SK-N-SH (cell line): ENCODE measurements around the gene ARHGEF17.

Source experiments
- POLR2AphosphoS5 ChIP-seq: IDR thresholded peaks from 2 replicates; pipeline ENCODE4 v1.6.1; 2012; ENCODE audit warnings: low read depth, low read length
- TF ChIP-seq, protein P1 (sequence below): fragments of 200-600 bp; sonication (generic); IDR thresholded peaks from 2 replicates; pipeline ENCODE4 v1.6.1; 2017; ENCODE audit warnings: antibody characterized with exemption, mild to moderate bottlenecking, moderate library complexity

DNA sequence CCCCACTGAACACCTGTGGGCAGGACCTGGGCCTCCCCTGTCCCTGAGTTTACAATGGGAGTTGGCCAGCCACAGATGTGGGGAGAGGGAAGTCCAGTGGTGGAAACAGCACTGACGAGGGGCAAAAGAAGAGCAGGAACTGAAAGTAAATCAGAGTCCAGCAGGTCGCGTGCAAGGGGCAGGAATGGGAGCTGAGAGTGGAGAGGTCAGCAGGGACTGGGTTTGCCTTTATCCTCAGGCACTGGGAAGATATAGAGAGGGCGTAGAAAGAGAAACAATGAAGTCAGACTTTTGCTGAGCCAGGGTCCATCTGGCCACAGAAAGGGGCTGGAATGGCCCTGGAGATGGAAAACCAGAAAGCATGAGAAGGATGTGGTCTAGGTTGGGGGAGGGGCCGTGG lies 27.4 kb upstream of the ARHGEF17 start:
- TF ChIP-seq, protein P1, sequence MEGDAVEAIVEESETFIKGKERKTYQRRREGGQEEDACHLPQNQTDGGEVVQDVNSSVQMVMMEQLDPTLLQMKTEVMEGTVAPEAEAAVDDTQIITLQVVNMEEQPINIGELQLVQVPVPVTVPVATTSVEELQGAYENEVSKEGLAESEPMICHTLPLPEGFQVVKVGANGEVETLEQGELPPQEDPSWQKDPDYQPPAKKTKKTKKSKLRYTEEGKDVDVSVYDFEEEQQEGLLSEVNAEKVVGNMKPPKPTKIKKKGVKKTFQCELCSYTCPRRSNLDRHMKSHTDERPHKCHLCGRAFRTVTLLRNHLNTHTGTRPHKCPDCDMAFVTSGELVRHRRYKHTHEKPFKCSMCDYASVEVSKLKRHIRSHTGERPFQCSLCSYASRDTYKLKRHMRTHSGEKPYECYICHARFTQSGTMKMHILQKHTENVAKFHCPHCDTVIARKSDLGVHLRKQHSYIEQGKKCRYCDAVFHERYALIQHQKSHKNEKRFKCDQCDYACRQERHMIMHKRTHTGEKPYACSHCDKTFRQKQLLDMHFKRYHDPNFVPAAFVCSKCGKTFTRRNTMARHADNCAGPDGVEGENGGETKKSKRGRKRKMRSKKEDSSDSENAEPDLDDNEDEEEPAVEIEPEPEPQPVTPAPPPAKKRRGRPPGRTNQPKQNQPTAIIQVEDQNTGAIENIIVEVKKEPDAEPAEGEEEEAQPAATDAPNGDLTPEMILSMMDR: no peak
- TF ChIP-seq POLR2AphosphoS5: no peak
